ENCODE results near the gene ODAD2. TPM values are rescaled to one million over a fixed set of nuclear protein-coding genes. Genes with fewer than 3 reads are reported as not detected.

Gene ODAD2
- total and polyA plus RNA-seq, 12 donors = 0.41 to 1.7 (median 1.0) TPM; not detected in 5

DNA sequence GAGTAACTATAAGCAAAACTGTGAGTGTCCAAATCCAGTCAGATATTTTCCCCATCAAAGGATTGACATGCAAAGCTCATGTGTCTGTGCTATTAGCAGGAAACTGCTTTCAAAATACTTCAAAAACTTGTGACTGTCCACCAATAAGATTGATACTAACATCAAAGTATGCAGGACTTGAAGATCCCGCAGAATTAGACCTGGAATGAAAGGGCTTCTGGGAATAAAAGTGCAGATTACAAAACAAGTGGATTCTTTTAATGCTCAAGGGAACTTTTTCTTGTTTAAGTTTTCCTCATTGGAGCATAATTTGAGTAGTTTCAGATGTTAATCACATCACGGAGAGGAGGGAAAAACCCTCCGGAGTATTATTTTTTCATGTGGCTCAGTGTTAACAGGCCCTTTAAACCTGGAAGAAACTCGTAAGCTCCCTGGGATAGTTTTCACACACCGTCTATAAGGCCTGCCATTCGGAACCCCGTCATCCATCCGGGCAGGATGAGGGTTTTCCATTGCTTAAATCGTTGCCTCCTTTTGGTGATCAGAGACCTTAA, 219.3 kb downstream of the ODAD2 start:
- Histone ChIP-seq H3K36me3 (no peaks in the 10 kb centered on the region), H3K4me1 (peaks cover 0 to 4% (median 0%) of the 10 kb centered on the region in 9 donors), H3K4me3 (no peak overlapping the region), H3K27ac (no peak overlapping the region), H3K27me3 (peaks cover 0 to 7% (median 0%) of the 10 kb centered on the region in 7 donors), H3K9me3 (peaks cover 0 to 7% (median 0%) of the 10 kb centered on the region in 11 donors)
- intact Hi-C loops (cut with DNase I) = no loop called here
- TF ChIP-seq, protein P1, sequence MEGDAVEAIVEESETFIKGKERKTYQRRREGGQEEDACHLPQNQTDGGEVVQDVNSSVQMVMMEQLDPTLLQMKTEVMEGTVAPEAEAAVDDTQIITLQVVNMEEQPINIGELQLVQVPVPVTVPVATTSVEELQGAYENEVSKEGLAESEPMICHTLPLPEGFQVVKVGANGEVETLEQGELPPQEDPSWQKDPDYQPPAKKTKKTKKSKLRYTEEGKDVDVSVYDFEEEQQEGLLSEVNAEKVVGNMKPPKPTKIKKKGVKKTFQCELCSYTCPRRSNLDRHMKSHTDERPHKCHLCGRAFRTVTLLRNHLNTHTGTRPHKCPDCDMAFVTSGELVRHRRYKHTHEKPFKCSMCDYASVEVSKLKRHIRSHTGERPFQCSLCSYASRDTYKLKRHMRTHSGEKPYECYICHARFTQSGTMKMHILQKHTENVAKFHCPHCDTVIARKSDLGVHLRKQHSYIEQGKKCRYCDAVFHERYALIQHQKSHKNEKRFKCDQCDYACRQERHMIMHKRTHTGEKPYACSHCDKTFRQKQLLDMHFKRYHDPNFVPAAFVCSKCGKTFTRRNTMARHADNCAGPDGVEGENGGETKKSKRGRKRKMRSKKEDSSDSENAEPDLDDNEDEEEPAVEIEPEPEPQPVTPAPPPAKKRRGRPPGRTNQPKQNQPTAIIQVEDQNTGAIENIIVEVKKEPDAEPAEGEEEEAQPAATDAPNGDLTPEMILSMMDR (IDR thresholded peaks at IDR 0.05) = no peak
- ATAC-seq (no peak), DNase-seq (no peak)
- WGBS, 2 donors = 67 to 72% methylated on average over 9 of the region's 9 CpGs

GRCh38 chr10:27774831-27775230, 224.0 kb downstream of the ODAD2 start:
- Histone ChIP-seq H3K27ac (no peak overlapping the region), H3K4me3 (no peak overlapping the region), H3K27me3 (peaks cover 0 to 12% (median 0%) of the 10 kb centered on the region in 7 donors), H3K4me1 (peaks cover 0 to 4% (median 0%) of the 10 kb centered on the region in 9 donors), H3K9me3 (no peaks in the 10 kb centered on the region), H3K36me3 (no peaks in the 10 kb centered on the region)
- DNase-seq (no peak), ATAC-seq (no peak)
- TF ChIP-seq, protein P1 (IDR thresholded peaks at IDR 0.05) = no peak
- intact Hi-C loops (cut with DNase I) = no loop called here
- WGBS, 2 donors = 40 to 52% methylated on average over 2 of the region's 2 CpGs

- Histone ChIP-seq H3K27me3 (peaks cover 0 to 10% (median 0%) of the 10 kb centered on the region in 7 donors), H3K27ac (no peak overlapping the region), H3K9me3 (no peaks in the 10 kb centered on the region), H3K4me1 (no peaks in the 10 kb centered on the region), H3K4me3 (no peak overlapping the region), H3K36me3 (no peaks in the 10 kb centered on the region)
- ATAC-seq (no peak), DNase-seq (no peak)
- TF ChIP-seq, protein P1 (IDR thresholded peaks at IDR 0.05) = no peak
- intact Hi-C loops (cut with DNase I) = no loop called here
- WGBS, 2 donors = 26 to 30% methylated on average over 4 of the region's 4 CpGs
Measured at GRCh38 chr10:27771231-27771630, 227.6 kb downstream of the ODAD2 start.

GRCh38 chr10:27770181-27770580, 228.7 kb downstream of the ODAD2 start:
- DNase-seq = no peak
- Histone ChIP-seq H3K27me3 (peaks cover 0 to 10% (median 0%) of the 10 kb centered on the region in 7 donors), H3K4me3 (no peak overlapping the region), H3K36me3 (no peaks in the 10 kb centered on the region), H3K27ac (no peak overlapping the region), H3K4me1 (no peaks in the 10 kb centered on the region), H3K9me3 (no peaks in the 10 kb centered on the region)
- TF ChIP-seq, protein P1 (IDR thresholded peaks at IDR 0.05) = no peak
- WGBS, 2 donors = 77 to 84% methylated on average over 2 of the region's 2 CpGs
- no peak for ATAC-seq
- intact Hi-C loops (cut with DNase I) = no loop called here

Measured in heart right ventricle (tissue), 16 donors.